SH-SY5Y (cell line): ENCODE measurements around the gene FAM240A.

ENCODE experiments used
- GATA2 ChIP-seq: IDR thresholded peaks from 2 replicates; pipeline ENCODE4 v1.6.1; 2011; ENCODE audit warnings: mild to moderate bottlenecking, low read depth, low read length
- GATA3 ChIP-seq: IDR thresholded peaks from 2 replicates; pipeline ENCODE4 v1.6.1; 2011; ENCODE audit warnings: low read depth, mild to moderate bottlenecking, low read length, moderate library complexity

- no peak for TF ChIP-seq GATA2
- no peak for TF ChIP-seq GATA3
Observed at GRCh38 chr3:46665763-46666452, 53.6 kb downstream of the FAM240A start.
